Measurements from ENCODE around the gene SRF.

Gene SRF

GRCh38 chr6:43181621-43181941 is 10.5 kb downstream of the SRF start:
- in situ Hi-C loops (cut with HindIII; ENCODE audit: low sequenced_read_pairs), result loop anchor here (5.0 kb wide), 1 partner anchor 36 kb away; no protein-coding TSS in a partner anchor

DNA sequence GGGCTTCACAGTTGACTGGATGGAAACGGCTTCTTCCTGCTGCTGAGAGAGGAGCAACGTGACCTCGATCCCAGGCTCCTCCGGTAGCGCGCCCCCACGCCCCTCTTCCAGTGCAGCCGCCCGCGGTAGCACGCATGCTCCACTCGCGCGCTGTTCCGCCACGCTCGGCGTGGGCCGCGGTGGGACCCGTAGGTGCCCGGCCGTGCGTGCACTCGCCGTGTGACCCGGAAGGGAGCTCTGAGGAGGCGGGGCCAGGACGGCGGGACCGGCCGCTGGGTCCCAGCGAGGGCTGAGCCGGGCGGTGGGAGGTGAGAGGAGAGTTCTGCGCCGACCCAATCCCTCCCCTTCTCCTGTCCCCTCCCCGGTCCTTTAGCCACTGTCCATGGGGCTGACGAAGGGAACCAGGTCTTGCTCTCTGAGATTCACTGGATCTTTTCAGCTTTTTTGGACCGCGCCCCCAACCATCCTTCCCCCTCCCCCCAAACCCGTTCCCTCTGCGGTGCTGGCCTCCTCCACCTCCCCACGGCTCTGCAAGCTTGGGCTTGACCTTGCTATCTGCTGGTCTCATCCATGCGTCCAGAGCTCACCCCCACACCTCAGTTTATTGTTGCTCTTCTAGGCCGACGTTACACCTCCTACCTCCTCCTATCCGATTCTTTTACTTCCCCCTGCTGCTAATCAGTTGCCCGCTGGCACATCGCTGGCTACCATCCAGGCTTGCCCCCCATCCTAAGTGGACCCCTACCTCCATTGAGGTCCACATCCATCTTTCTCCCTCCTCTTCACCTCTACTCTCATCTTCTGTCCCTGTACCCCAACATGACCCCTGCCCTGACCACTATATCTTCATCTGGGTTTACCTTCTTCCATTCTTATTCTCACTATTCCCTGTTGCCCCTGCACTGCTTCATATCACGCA is 11.1 kb downstream of the SRF start, which contains the start of gene CUL9:
Gene CUL9 (plus strand): TSS at position 255 of the 919 bp plus-strand sequence. CDS start 2,115 bp downstream, outside the sequence.
- in situ Hi-C loops (cut with HindIII; ENCODE audit: low sequenced_read_pairs), result loop anchor here (5.0 kb wide), 1 partner anchor 35 kb away; no protein-coding TSS in a partner anchor

GRCh38 chr6:43183441-43183840 is 12.4 kb downstream of the SRF start:
- in situ Hi-C loops (cut with HindIII; ENCODE audit: low sequenced_read_pairs), result loop anchor here (5.0 kb wide), 1 partner anchor 34 kb away; no protein-coding TSS in a partner anchor

GRCh38 chr6:43184268-43184985 is 13.4 kb downstream of the SRF start:
- in situ Hi-C loops (cut with HindIII; ENCODE audit: low sequenced_read_pairs), result loop anchor here (5.0 kb wide), 1 partner anchor 33 kb away; no protein-coding TSS in a partner anchor

DNA sequence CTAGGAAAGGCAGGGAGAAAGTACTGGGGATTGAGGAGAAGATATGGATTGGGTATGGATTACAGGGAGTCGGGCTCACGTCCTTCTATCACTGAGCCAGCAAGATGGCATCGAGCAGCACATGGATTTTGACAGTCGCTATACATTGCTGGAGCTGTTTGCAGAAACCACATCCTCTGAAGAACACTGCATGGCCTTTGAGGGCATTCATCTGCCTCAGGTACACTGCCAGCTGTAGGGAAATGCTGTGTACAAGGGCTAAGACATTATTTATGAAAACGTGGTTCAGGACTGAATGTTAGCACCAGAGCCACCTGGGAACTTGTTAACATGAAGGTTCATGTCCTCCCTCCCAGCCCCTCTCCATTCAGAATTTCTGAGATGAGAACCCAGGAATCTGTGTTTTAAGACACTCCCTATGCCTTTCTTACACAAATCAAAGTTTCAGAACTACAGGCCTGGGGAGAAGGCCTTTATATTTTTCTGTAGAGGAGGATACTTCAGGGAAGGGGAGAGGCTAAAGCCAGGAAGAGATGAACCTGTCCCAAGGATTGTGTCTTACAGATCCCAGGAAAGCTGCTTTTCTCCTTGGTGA is 14.4 kb downstream of the SRF start:
- in situ Hi-C loops (cut with HindIII; ENCODE audit: low sequenced_read_pairs), result no loop called here

GRCh38 chr6:43186019-43186418 is 14.9 kb downstream of the SRF start:
- in situ Hi-C loops (cut with HindIII; ENCODE audit: low sequenced_read_pairs), result no loop called here

- in situ Hi-C loops (cut with HindIII; ENCODE audit: low sequenced_read_pairs), result no loop called here
Measured at GRCh38 chr6:43186706-43187105, 15.6 kb downstream of the SRF start.

- in situ Hi-C loops (cut with HindIII; ENCODE audit: low sequenced_read_pairs), result no loop called here
Measured at GRCh38 chr6:43187821-43188220, 16.8 kb downstream of the SRF start.

- in situ Hi-C loops (cut with HindIII; ENCODE audit: low sequenced_read_pairs), result no loop called here
Measured at GRCh38 chr6:43188426-43188825, 17.4 kb downstream of the SRF start.

GRCh38 chr6:43189776-43190304 is 18.8 kb downstream of the SRF start:
- in situ Hi-C loops (cut with HindIII; ENCODE audit: low sequenced_read_pairs), result no loop called here

DNA sequence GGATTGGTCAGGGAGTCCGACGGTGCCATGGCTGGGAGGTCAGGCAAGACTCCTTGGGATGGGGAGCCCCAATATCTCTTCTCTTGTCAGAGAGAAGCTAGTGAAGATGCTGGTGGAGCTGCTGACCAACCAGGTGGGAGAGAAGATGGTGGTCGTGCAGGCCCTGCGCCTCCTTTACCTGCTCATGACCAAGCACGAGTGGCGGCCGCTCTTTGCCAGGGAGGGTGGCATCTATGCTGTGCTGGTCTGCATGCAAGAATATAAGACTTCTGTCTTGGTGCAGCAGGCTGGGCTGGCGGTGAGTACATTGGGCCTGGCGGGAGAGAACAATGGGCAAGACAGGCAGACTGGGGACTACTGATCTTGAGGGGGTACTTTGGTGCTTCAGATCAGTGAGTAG is 21.8 kb downstream of the SRF start:
- in situ Hi-C loops (cut with HindIII; ENCODE audit: low sequenced_read_pairs), result no loop called here

- in situ Hi-C loops (cut with HindIII; ENCODE audit: low sequenced_read_pairs), result no loop called here
Measured at GRCh38 chr6:43193929-43194328, 22.9 kb downstream of the SRF start.

- in situ Hi-C loops (cut with HindIII; ENCODE audit: low sequenced_read_pairs), result loop anchor here (5.0 kb wide), 2 partner anchors 49 to 66 kb away; no protein-coding TSS in a partner anchor
Measured at GRCh38 chr6:43196337-43196736, 25.3 kb downstream of the SRF start.

GRCh38 chr6:43199912-43200311 is 28.8 kb downstream of the SRF start:
- in situ Hi-C loops (cut with HindIII; ENCODE audit: low sequenced_read_pairs), result loop anchor here (5.0 kb wide), 2 partner anchors 53 to 62 kb away; no protein-coding TSS in a partner anchor

- in situ Hi-C loops (cut with HindIII; ENCODE audit: low sequenced_read_pairs), result no loop called here
Measured at GRCh38 chr6:43200541-43200940, 29.5 kb downstream of the SRF start.

DNA sequence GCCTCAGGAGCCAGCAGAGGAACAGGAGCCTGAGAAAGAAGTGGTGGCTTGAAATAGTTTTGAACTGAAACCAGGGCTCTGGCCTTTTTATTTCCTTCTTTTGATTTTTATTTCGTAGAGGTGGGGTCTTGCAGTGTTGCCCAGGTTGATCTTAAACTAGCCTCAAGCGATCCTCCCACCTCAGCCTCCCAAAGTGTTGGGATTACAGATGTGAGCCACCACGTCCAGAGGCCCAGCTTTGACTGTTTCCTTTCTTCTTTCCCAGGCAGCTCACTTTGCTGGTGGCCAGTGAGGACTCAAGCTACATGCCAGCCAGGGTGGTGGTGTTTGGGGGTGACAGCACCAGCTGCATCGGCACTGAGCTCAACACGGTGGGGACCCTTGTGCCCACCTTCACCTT is 31.4 kb downstream of the SRF start:
- in situ Hi-C loops (cut with HindIII; ENCODE audit: low sequenced_read_pairs), result no loop called here

- in situ Hi-C loops (cut with HindIII; ENCODE audit: low sequenced_read_pairs), result no loop called here
Measured at GRCh38 chr6:43203029-43203717, 32.1 kb downstream of the SRF start.

- in situ Hi-C loops (cut with HindIII; ENCODE audit: low sequenced_read_pairs), result no loop called here
Measured at GRCh38 chr6:43203718-43204095, 32.6 kb downstream of the SRF start.

DNA sequence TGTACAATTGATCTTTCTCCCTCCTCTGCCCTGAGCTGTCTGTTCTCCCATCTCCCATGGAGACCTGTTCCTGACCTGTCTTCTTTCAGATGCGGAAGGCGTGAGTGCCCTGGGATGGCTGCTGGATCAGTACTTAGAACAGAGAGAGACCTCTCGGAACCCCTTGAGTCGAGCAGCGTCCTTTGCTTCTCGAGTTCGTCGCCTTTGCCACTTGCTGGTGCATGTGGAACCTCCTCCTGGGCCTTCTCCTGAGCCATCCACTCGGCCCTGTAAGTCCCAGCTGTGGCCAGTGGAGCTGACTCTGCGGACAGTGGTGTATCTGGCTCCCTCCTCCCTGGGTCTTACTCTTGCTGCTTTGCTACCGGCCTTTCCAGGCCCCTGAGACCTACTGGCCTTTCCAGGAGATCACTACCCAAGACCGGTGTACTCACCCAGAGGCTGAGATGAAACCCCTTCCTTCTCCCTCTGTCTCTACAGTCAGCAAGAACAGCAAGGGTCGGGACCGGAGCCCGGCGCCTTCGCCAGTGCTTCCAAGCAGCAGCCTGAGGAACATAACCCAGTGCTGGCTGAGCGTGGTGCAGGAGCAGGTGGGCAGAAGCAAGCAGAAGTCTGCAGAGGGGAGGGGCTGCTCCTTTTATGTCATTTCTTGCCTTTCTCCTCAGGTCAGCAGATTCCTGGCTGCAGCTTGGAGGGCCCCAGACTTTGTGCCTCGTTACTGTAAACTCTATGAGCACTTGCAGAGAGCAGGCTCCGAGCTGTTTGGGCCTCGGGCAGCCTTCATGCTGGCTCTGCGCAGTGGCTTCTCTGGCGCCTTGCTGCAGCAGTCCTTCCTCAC is 33.4 kb downstream of the SRF start:
- in situ Hi-C loops (cut with HindIII; ENCODE audit: low sequenced_read_pairs), result no loop called here

GRCh38 chr6:43205849-43206248 is 34.8 kb downstream of the SRF start:
- in situ Hi-C loops (cut with HindIII; ENCODE audit: low sequenced_read_pairs), result no loop called here

All from endothelial cell of hepatic sinusoid (primary cell).